Osteoblast (primary cell): ENCODE data around the gene RNASE8. TPM values are rescaled to one million over a fixed set of nuclear protein-coding genes. Genes with fewer than 3 reads are reported as not detected.

Experiments
- DNase-seq: peaks from one replicate; pipeline ENCODE4 v3.0.0; 2011; ENCODE audit warnings: low spot score, mixed read lengths; ENCODE audit not compliant: insufficient read length; ENCODE audit errors: missing footprints
- H2AFZ ChIP-seq: 2 replicates; pipeline ENCODE4 v1.6.0; 2011; ENCODE audit warnings: mild to moderate bottlenecking, low read length
- H3K27ac ChIP-seq: 2 replicates; pipeline ENCODE4 v1.5.1; 2011; ENCODE audit warnings: mild to moderate bottlenecking, low read depth, low read length, moderate library complexity
- H3K27me3 ChIP-seq: 2 replicates; pipeline ENCODE4 v1.6.0; 2012; ENCODE audit warnings: mild to moderate bottlenecking, control low read depth, inconsistent platforms, low read length, moderate library complexity; ENCODE audit not compliant: insufficient read depth
- H3K36me3 ChIP-seq: 2 replicates; pipeline ENCODE4 v1.5.1; 2011; ENCODE audit warnings: mild to moderate bottlenecking, low read length, control low read depth, moderate library complexity; ENCODE audit not compliant: insufficient read depth
- H3K4me1 ChIP-seq: 2 replicates; pipeline ENCODE4 v1.5.1; 2011; ENCODE audit warnings: mild to moderate bottlenecking, low read length, control low read depth, moderate library complexity; ENCODE audit not compliant: insufficient read depth
- H3K4me2 ChIP-seq: 2 replicates; pipeline ENCODE4 v1.6.0; 2011; ENCODE audit warnings: mild to moderate bottlenecking, low read length; ENCODE audit not compliant: insufficient read depth
- H3K4me3 ChIP-seq: fragments of 200-600 bp; sonication (generic); 3 replicates; pipeline ENCODE4 v1.5.1; 2012; ENCODE audit warnings: mild to moderate bottlenecking, low read length, inconsistent platforms; ENCODE audit not compliant: insufficient read depth
- H3K79me2 ChIP-seq: 2 replicates; pipeline ENCODE4 v1.6.0; 2012; ENCODE audit warnings: mild to moderate bottlenecking, low read length, control low read depth, inconsistent platforms; ENCODE audit not compliant: insufficient read depth
- H3K9me3 ChIP-seq: 2 replicates; pipeline ENCODE4 v1.5.1; 2011; ENCODE audit warnings: low read depth, low read length, control low read depth
- H4K20me1 ChIP-seq: 2 replicates; pipeline ENCODE4 v1.6.0; 2012; ENCODE audit warnings: mild to moderate bottlenecking, low read length, control low read depth; ENCODE audit not compliant: insufficient read depth
- CTCF ChIP-seq: IDR thresholded peaks from 2 replicates; pipeline ENCODE4 v1.5.1; 2011; ENCODE audit warnings: mild to moderate bottlenecking, low read depth, low read length, moderate library complexity; ENCODE audit errors: extremely low read depth
- total RNA-seq: library from RNA; depleted of rRNA; stranded (reverse); fragments of >200 nt; gene quantifications from 2 replicates; pipeline ENCODE4 v1.2.3, GENCODE V29; 2012

The RNASE8 gene
- total RNA-seq, 1 donor: not detected

- DNase-seq: peak; percentile 86
- no peak overlapping the region for H3K27ac ChIP-seq
- peak overlapping the region; percentile 8 for H3K4me2 ChIP-seq
- no peak for TF ChIP-seq CTCF
- H3K36me3 ChIP-seq: no peaks in the 10 kb centered on the region
- no peak overlapping the region for H2AFZ ChIP-seq
- H3K27me3 ChIP-seq: no peaks in the 10 kb centered on the region
- H3K4me1 ChIP-seq: peaks cover 27% of the 10 kb centered on the region
- H3K9me3 ChIP-seq: no peaks in the 10 kb centered on the region
- H3K79me2 ChIP-seq: no peaks in the 10 kb centered on the region
- no peaks in the 10 kb centered on the region for H4K20me1 ChIP-seq
- no peak overlapping the region for H3K4me3 ChIP-seq
These were observed 5.9 kb downstream of the RNASE8 start for GRCh38 chr14:21063479-21063878.

- Histone ChIP-seq H3K4me3 (no peak overlapping the region), H3K9me3 (no peaks in the 10 kb centered on the region), H3K27me3 (no peaks in the 10 kb centered on the region), H3K4me1 (peaks cover 33% of the 10 kb centered on the region), H3K4me2 (no peak overlapping the region), H3K27ac (no peak overlapping the region), H3K79me2 (no peaks in the 10 kb centered on the region), H4K20me1 (no peaks in the 10 kb centered on the region), H3K36me3 (no peaks in the 10 kb centered on the region), H2AFZ (no peak overlapping the region)
- TF ChIP-seq CTCF: peak; percentile 22
- DNase-seq: peak; percentile 76
These were observed 9.4 kb downstream of the RNASE8 start for GRCh38 chr14:21066882-21067502.

GRCh38 chr14:21068521-21069387, 11.1 kb downstream of the RNASE8 start:
- Histone ChIP-seq H3K36me3 (peaks cover 10% of the 10 kb centered on the region), H4K20me1 (peaks cover 10% of the 10 kb centered on the region), H3K27ac (peak overlapping the region; percentile 63), H3K27me3 (no peaks in the 10 kb centered on the region), H3K4me3 (peak overlapping the region; percentile 76), H3K4me2 (peak overlapping the region; percentile 92), H3K4me1 (peaks cover 37% of the 10 kb centered on the region), H3K9me3 (no peaks in the 10 kb centered on the region), H2AFZ (peak overlapping the region; percentile 87), H3K79me2 (peaks cover 11% of the 10 kb centered on the region)
- peak; percentile 67 for TF ChIP-seq CTCF
- peak; percentile 88 for DNase-seq
